Stomach (tissue), 9 donors: ENCODE data around the gene ANKRD35. TPM values are rescaled to one million over a fixed set of nuclear protein-coding genes. Genes with fewer than 3 reads are reported as not detected.
"Not testable (repeated sequence)": the region's sequence is repeated elsewhere in the genome, so short reads cannot be mapped to it uniquely, and the experiment has no call there.

Source experiments
- DNase-seq, 2 donors: peaks; one replicate each; pipeline versions ENCODE4 v3.0.0 to v3.0.0-alpha.2; 2013 to 2019
- H3K27ac ChIP-seq, 5 donors: fragments of 200-600 bp in 4 of 5; sonication (generic) in 4 of 5; one replicate each; pipeline ENCODE4 v1.5.1; 2013 to 2019; ENCODE audit warnings: mild to moderate bottlenecking in 1 of 5, moderate library complexity in 1 of 5
- H3K27me3 ChIP-seq, 3 donors: fragments of 200-600 bp; sonication (generic); one replicate each; pipeline ENCODE4 v1.5.1; 2017 to 2019; ENCODE audit warnings: mixed run types in 1 of 3
- H3K36me3 ChIP-seq, 4 donors: fragments of 200-600 bp; sonication (generic); 1 replicate in 3 of 4; 2 replicates in 1 of 4; pipeline ENCODE4 v1.5.1; 2016 to 2019
- H3K4me1 ChIP-seq, 4 donors: fragments of 200-600 bp; sonication (generic); one replicate each; pipeline ENCODE4 v1.5.1; 2016 to 2019
- H3K4me3 ChIP-seq, 4 donors: fragments of 200-600 bp; sonication (generic) in 3 of 4; one replicate each; pipeline ENCODE4 v1.5.1; 2016 to 2019; ENCODE audit warnings: mild to moderate bottlenecking in 1 of 4
- H3K9me3 ChIP-seq, 4 donors: fragments of 200-600 bp; sonication (generic); one replicate each; pipeline ENCODE4 v1.5.1; 2016 to 2019
- EP300 ChIP-seq: sonication (generic); formaldehyde crosslinking; IDR thresholded peaks from one replicate; pipeline ENCODE4 v1.6.1; 2017; ENCODE audit warnings: antibody characterized with exemption
- POLR2A ChIP-seq, 4 donors: fragments of 450-650 bp; IDR thresholded peaks; one replicate each; pipeline ENCODE4 v1.6.1; 2016; ENCODE audit warnings: antibody characterized with exemption in 4 of 4, control low read depth in 2 of 4, mild to moderate bottlenecking in 1 of 4, moderate library complexity in 1 of 4
- POLR2AphosphoS5 ChIP-seq, 3 donors: sonication (generic); formaldehyde crosslinking; IDR thresholded peaks; one replicate each; pipeline ENCODE4 v1.6.1; 2016; ENCODE audit warnings: antibody characterized with exemption in 3 of 3
- WGBS, 5 donors: extraction: QIAGEN DNeasy Blood & Tissue Kit in 3 of 5; methylation state at CpG; one replicate each; pipeline versions ENCODE4 v1.1.5 to v1.1.7; 2013 to 2018; 5-methylcytosine and 5-hydroxymethylcytosine counted together
- intact Hi-C: fragments of 100-400 bp; cut with DNase I; formaldehyde crosslinking; loops from one replicate; pipeline ENCODE4 v1.15.1; 2023; ENCODE audit warnings: low total_unique reads
- polyA plus RNA-seq, 3 donors: library from polyadenylated mRNA; stranded (reverse); fragments of 200-250 nt; gene quantifications; one replicate each; pipeline ENCODE4 v1.2.3, GENCODE V29; 2013
- total RNA-seq, 5 donors: library from RNA; depleted of rRNA; stranded (reverse); fragments of >200 nt; gene quantifications; one replicate each; pipeline versions ENCODE4 v1.1.0 to v1.2.3, GENCODE V29; 2014 to 2016
- TF ChIP-seq, protein P1 (sequence below), 7 experiments: fragments of 450-650 bp in 4 of 7; fragments of 200-600 bp in 3 of 7; sonication (generic) in 3 of 7; IDR thresholded peaks; one replicate each; pipeline ENCODE4 v1.5.1; 2016 to 2019; ENCODE audit warnings: antibody characterized with exemption in 7 of 7, control low read depth in 2 of 7, mild to moderate bottlenecking in 1 of 7
- donor health status: healthy with polysubstance abuse.
- donor health status: Bipolar disorder and iron deficiency.
- donor health status: healthy.

The ANKRD35 gene
- total and polyA plus RNA-seq, 8 donors = 0.58 to 10.0 (median 3.5) TPM; not detected in 2

DNA sequence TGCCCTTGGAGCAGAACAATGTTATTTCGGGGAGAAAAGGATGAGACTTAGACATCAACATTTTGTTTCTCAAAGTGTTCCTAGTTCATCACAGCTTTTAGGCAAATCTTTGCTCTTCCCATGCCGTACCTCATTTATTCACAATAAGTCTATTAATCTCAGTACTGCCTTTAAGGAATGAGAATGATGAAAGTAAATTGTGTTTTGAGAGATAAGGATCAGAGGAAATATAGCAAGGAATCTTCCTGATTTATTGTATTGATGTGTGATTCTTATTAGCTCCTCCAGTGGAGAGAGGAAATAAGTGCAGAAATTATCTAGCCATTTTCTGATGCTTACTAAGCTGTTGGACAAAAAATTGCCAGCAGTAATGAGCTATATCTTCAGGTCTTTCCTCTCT lies 59.6 kb downstream of the ANKRD35 start:
- intact Hi-C loops = no loop called here
- TF ChIP-seq POLR2A (IDR thresholded peaks at IDR 0.05) = no peak
- no peak for TF ChIP-seq EP300
- TF ChIP-seq, protein P1, sequence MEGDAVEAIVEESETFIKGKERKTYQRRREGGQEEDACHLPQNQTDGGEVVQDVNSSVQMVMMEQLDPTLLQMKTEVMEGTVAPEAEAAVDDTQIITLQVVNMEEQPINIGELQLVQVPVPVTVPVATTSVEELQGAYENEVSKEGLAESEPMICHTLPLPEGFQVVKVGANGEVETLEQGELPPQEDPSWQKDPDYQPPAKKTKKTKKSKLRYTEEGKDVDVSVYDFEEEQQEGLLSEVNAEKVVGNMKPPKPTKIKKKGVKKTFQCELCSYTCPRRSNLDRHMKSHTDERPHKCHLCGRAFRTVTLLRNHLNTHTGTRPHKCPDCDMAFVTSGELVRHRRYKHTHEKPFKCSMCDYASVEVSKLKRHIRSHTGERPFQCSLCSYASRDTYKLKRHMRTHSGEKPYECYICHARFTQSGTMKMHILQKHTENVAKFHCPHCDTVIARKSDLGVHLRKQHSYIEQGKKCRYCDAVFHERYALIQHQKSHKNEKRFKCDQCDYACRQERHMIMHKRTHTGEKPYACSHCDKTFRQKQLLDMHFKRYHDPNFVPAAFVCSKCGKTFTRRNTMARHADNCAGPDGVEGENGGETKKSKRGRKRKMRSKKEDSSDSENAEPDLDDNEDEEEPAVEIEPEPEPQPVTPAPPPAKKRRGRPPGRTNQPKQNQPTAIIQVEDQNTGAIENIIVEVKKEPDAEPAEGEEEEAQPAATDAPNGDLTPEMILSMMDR (IDR thresholded peaks at IDR 0.05) = no peak
- no peak for TF ChIP-seq POLR2AphosphoS5 (IDR thresholded peaks at IDR 0.05)
- no peak overlapping the region for H3K27ac ChIP-seq
- peaks cover 8 to 28% (median 11%) of the 10 kb centered on the region in 4 donors for H3K4me1 ChIP-seq
- H3K27me3 ChIP-seq = no peaks in the 10 kb centered on the region
- peaks cover 43 to 54% (median 53%) of the 10 kb centered on the region in 4 donors for H3K36me3 ChIP-seq
- H3K4me3 ChIP-seq = no peak overlapping the region
- DNase-seq = no peak
- H3K9me3 ChIP-seq = no peaks in the 10 kb centered on the region
- 94 to 99% (median 97%) methylated on average over 2 of the region's 2 CpGs for WGBS, 5 donors

DNA sequence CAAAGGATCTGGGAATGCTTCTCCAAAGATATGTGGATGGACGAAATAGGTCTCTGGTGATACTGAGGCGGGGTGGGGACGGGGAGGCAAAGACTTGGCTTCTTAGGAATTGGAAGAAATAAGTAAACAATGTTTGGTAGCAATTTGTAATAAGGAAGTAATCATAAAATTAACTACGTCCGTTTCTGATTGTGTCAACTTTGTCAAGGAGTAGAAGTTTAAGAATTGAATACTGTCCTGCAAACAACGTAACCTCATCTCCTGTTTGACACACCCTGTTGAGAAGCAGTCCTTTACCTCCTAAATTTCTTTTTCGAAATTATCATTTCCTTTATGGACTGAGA lies 61.2 kb downstream of the ANKRD35 start:
- H3K4me3 ChIP-seq = peak overlapping the region; percentile 67 to 77 (median 74)
- peaks cover 31 to 39% (median 37%) of the 10 kb centered on the region in 4 donors for H3K36me3 ChIP-seq
- 0 to 1% (median 1%) methylated on average over 7 of the region's 7 CpGs for WGBS, 5 donors
- H3K27me3 ChIP-seq = no peaks in the 10 kb centered on the region
- DNase-seq = no peak
- intact Hi-C loops = no loop called here
- H3K4me1 ChIP-seq = peaks cover 8 to 32% (median 12%) of the 10 kb centered on the region in 4 donors
- H3K27ac ChIP-seq = peak overlapping the region; percentile 90 to 95 (median 94)
- TF ChIP-seq POLR2A (IDR thresholded peaks at IDR 0.05) = no peak
- TF ChIP-seq, protein P1 (IDR thresholded peaks at IDR 0.05) = no peak
- no peak for TF ChIP-seq POLR2AphosphoS5 (IDR thresholded peaks at IDR 0.05)
- no peak for TF ChIP-seq EP300
- H3K9me3 ChIP-seq = no peaks in the 10 kb centered on the region

DNA sequence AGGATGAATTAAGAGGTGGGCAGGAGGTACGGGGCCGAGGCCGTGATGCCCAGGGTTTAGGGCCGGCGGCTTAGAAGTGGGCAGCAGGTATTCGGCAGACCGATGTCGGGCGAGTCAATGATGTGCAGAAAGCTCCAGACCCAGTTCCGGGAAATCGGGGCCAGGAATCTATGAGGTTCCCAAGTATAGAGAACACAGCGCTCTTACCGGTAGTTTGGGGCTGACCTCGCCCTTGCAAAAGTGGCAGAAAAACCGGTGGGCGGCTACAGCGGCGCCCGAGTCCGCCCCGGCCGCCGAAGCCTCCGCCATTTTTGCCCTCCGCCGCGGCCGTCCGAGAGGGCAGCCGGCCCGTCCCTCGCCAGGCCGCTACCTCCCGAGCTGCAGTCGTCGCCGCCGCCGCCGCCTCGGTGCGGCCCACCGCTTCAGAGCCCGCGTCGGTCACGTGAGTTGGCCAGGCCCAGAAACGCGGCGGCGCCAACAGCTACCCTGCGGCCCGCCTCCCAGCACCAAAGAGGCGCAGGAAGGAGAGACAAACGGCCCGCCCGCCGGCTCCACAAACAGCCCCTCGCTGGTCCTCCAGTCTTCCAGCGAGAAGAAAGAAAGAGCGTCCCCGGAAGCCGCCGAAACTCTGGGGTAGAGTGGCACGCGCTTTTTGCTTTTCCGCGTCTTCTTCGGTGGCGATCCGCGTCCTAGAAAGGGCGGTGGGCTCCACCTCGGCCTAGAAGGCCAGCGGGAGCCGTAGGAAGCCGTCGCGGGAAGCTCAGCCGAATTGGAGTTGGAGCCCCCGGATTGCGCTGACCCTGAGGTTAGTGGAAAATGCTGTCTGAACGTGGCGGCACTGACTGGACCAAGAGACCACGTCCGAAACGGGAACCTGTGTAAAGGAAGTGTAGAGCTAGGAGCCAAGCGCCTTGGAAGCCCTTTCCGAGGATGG lies 61.8 kb downstream of the ANKRD35 start, which contains the start of the genes POLR3C and RNF115:
TSS of gene POLR3C (plus strand) at position 636 of the 934 bp plus-strand sequence. CDS start 1,577 bp downstream, outside the sequence.
TSS of gene RNF115 (minus strand) at position 531 of the 934 bp plus-strand sequence. CDS start at position 309, 222 bp downstream.
- peak; percentile 93 to 97 for DNase-seq
- 0 to 1% (median 1%) methylated on average over 66 to 89 of the region's 89 CpGs for WGBS, 5 donors
- Histone ChIP-seq H3K27me3 (no peaks in the 10 kb centered on the region), H3K4me3 (peak within 1 kb of the TSS; percentile 67 to 77 (median 74)), H3K9me3 (no peaks in the 10 kb centered on the region), H3K36me3 (peaks cover 25 to 32% (median 31%) of the 10 kb centered on the region in 4 donors), H3K27ac (peak within 1 kb of the TSS; percentile 90 to 95 (median 94)), H3K4me1 (peaks cover 8 to 35% (median 14%) of the 10 kb centered on the region in 4 donors)
- TF ChIP-seq POLR2A (IDR thresholded peaks at IDR 0.05) = peak in 2 of 4 donors; percentile 10 to 76
- peak; percentile 87 to 94 (median 88) for TF ChIP-seq POLR2AphosphoS5 (IDR thresholded peaks at IDR 0.05)
- TF ChIP-seq, protein P1 (IDR thresholded peaks at IDR 0.05) = no peak
- TF ChIP-seq EP300 = peak; percentile 29
- intact Hi-C loops = no loop called here

DNA sequence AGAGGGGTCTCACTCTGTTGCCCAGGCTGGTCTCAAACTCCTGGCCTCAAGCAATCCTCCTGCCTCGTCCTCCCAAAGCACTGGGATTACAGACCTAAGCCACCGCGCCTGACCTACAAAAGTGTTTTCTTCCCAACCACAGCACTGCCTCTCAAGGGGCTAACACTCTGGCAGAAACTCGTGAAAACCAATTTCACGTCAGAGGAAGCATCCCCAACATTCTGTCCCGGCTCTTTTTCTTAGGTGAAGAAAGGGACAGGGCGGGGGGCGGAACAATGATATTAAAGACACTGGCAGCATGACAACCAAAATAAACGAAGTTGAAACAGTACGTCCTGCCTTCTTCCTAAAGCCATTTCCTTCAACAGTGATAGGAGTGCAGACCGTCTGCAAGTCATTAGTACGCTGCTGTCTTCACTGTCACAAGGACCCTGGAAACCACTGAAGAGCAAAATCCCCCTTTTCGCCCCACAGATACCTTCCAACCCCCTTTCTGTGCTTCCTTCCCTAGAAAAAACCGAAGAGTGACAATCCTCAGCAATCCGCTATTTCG lies 62.8 kb downstream of the ANKRD35 start:
- Histone ChIP-seq H3K4me3 (peak overlapping the region in 3 of 4 donors; percentile 21 to 77 (median 75)), H3K27ac (peak overlapping the region in 1 of 5 donors; percentile 94), H3K4me1 (peaks cover 8 to 35% (median 14%) of the 10 kb centered on the region in 4 donors), H3K36me3 (peaks cover 16 to 23% (median 21%) of the 10 kb centered on the region in 4 donors)
- DNase-seq, intact Hi-C loops, H3K27me3 ChIP-seq, H3K9me3 ChIP-seq: not testable (repeated sequence)
- WGBS, 5 donors = 0 to 34% (median 5%) methylated on average over 2 to 4 of the region's 16 CpGs; no CpG with 5 or more reads in 1 of the 5 donors

DNA sequence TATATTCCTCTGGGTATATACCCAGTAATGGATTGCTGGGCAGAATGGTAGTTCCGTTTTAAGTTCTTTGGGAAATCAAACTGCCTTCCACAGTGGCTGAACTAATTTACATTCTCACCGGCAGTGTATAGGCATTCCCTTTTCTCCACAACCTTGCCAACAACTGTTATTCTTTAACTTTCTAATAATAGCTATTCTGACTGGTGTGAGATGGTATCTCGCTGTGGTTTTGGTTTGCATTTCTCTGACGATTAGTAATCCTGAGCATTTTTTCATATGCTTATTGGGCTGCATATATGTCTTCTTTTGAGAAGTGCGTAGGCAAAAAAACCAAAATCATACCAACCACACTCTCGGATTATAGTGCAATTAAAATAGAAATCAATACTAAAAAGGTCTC lies 67.6 kb downstream of the ANKRD35 start:
- H3K4me3 ChIP-seq, intact Hi-C loops, DNase-seq, H3K27me3 ChIP-seq, H3K9me3 ChIP-seq, H3K36me3 ChIP-seq: not testable (repeated sequence)
- whole genome bisulfite sequencing, 5 donors = 15 to 29% (median 20%) methylated on average over 2 to 4 of the region's 6 CpGs
- H3K4me1 ChIP-seq = peaks cover 0 to 12% (median 5%) of the 10 kb centered on the region in 4 donors
- peak overlapping the region in 2 of 5 donors; percentile 34 to 43 for H3K27ac ChIP-seq
